K562 (cell line): ENCODE data around the gene SURF4. TPM values are rescaled to one million over a fixed set of nuclear protein-coding genes. Genes with fewer than 3 reads are reported as not detected.

Experiments used
- ATAC-seq: fragments of 200-7000 bp; cut with Tn5 transposase; 3 replicates; pipeline ENCODE4 v1.9.1; 2020; ENCODE audit warnings: moderate library complexity
- BruUV-seq: library from RNA; stranded (reverse); fragments of 400-500 nt; replicated peaks from 2 replicates; lab custom pipeline; 2021; lab: Mats Ljungman, UMichigan
- CTCF ChIA-PET: fragments of 300-600 bp; formaldehyde crosslinking; extraction: SDS; loops from one replicate; lab custom pipeline; 2021; ENCODE audit warnings: low intra/inter-chr PET ratio; lab: Yijun Ruan, JAX
- POLR2A ChIA-PET: fragments of 300-600, 350-650 bp; sonication (Branson Sonifier 250); formaldehyde crosslinking; extraction: SDS; loops from one replicate; lab custom pipeline; 2021; ENCODE audit warnings: antibody characterized with exemption, inconsistent platforms; lab: Yijun Ruan, JAX
- DNase-seq, 4 experiments: peaks; one replicate each; pipeline versions ENCODE4 v3.0.0 to v3.0.0-alpha.2; 2011 to 2018; ENCODE audit warnings: low spot score in 3 of 4, mixed read lengths in 3 of 4; ENCODE audit errors: extremely low read depth in 1 of 4
- FAIRE-seq: peaks from 2 replicates; lab custom pipeline; 2011; peaks lifted over from hg19 to GRCh38; lab: Jason Lieb, UNC
- H2AFZ ChIP-seq: 2 replicates; pipeline ENCODE4 v1.6.0; 2011; ENCODE audit warnings: low read depth, low read length, control low read depth, inconsistent platforms
- H3K27ac ChIP-seq: fragments of 200-600 bp; 3 replicates; pipeline ENCODE4 v1.8.0; 2011; ENCODE audit warnings: low read depth, mild to moderate bottlenecking, control low read depth, inconsistent platforms, low read length, moderate library complexity, mixed read lengths; ENCODE audit errors: extremely low read depth
- H3K27me3 ChIP-seq, 2 experiments: fragments of 300-600 bp in 1 of 2; 2 replicates in 1 of 2; 3 replicates in 1 of 2; pipeline versions ENCODE4 v1.6.0 to v1.8.0; 2011; ENCODE audit warnings: inconsistent platforms in 2 of 2, low read length in 2 of 2, mild to moderate bottlenecking in 1 of 2, mixed read lengths in 1 of 2, moderate library complexity in 1 of 2; ENCODE audit not compliant: control insufficient read depth in 2 of 2, insufficient read depth in 2 of 2
- H3K36me3 ChIP-seq: fragments of 300-600 bp; 3 replicates; pipeline ENCODE4 v1.8.0; 2011; ENCODE audit warnings: mild to moderate bottlenecking, low read length, inconsistent platforms; ENCODE audit not compliant: control insufficient read depth, insufficient read depth
- H3K4me1 ChIP-seq, 2 experiments: fragments of 200-600 bp in 1 of 2; replicated peaks in 1 of 2; 2 replicates in 1 of 2; 3 replicates in 1 of 2; pipeline versions ENCODE4 v1.5.1 to v1.8.0; 2011; ENCODE audit warnings: inconsistent platforms in 2 of 2, low read length in 2 of 2, mild to moderate bottlenecking in 1 of 2, mixed read lengths in 1 of 2, moderate library complexity in 1 of 2; ENCODE audit not compliant: control insufficient read depth in 2 of 2, insufficient read depth in 2 of 2
- H3K4me2 ChIP-seq: 2 replicates; pipeline ENCODE4 v1.6.1; 2011; ENCODE audit warnings: low read length, control low read depth, inconsistent platforms, mixed read lengths; ENCODE audit not compliant: insufficient read depth
- H3K4me3 ChIP-seq: fragments of 200-600 bp; sonication (generic), shearing (Covaris generic); 2 replicates; pipeline ENCODE4 v1.5.1; 2016; ENCODE audit warnings: control low read depth, inconsistent platforms
- H3K79me2 ChIP-seq: fragments of 200-600 bp; 3 replicates; pipeline ENCODE4 v1.8.0; 2011; ENCODE audit warnings: low read length, inconsistent platforms; ENCODE audit not compliant: control insufficient read depth, insufficient read depth
- H3K9ac ChIP-seq, 2 experiments: 2 replicates each; pipeline versions ENCODE4 v1.6.0 to v1.6.1; 2011; ENCODE audit warnings: low read depth in 2 of 2, low read length in 2 of 2, control low read depth in 1 of 2, inconsistent platforms in 1 of 2, mild to moderate bottlenecking in 1 of 2, mixed read lengths in 1 of 2; ENCODE audit not compliant: insufficient read depth in 1 of 2
- H3K9me1 ChIP-seq: one replicate; pipeline ENCODE4 v1.6.0; 2011; ENCODE audit warnings: inconsistent platforms, mild to moderate bottlenecking, low read length, moderate library complexity; ENCODE audit not compliant: control insufficient read depth, insufficient read depth
- H3K9me3 ChIP-seq: replicated peaks from 2 replicates; pipeline ENCODE4 v1.5.1; 2011; ENCODE audit warnings: low read depth, low read length, inconsistent platforms; ENCODE audit not compliant: control insufficient read depth, insufficient read depth
- H4K20me1 ChIP-seq: replicated peaks from 2 replicates; pipeline ENCODE4 v1.6.1; 2011; ENCODE audit warnings: low read length, inconsistent platforms, mixed read lengths; ENCODE audit not compliant: control insufficient read depth, insufficient read depth
- DNMT1 ChIP-seq: fragments of 450-650 bp; IDR thresholded peaks from 2 replicates; pipeline ENCODE4 v1.6.1; 2016; ENCODE audit warnings: antibody characterized with exemption, mild to moderate bottlenecking
- HDAC6 ChIP-seq: IDR thresholded peaks from 2 replicates; pipeline ENCODE4 v1.6.1; 2012; ENCODE audit warnings: low read depth, mild to moderate bottlenecking, control low read depth, inconsistent platforms, low read length, moderate library complexity
- MAFF ChIP-seq: IDR thresholded peaks from 2 replicates; pipeline ENCODE4 v1.6.1; 2012; ENCODE audit warnings: low read length, improper control_type of control experiment
- MLX ChIP-seq, 2 experiments: fragments of 450-650 bp in 1 of 2; sonication (generic) in 1 of 2; formaldehyde crosslinking; conservative IDR thresholded peaks; 2 replicates each; pipeline versions ENCODE4 v1.4.0 to v1.8.1; 2020 to 2022; ENCODE audit warnings: mild to moderate bottlenecking in 1 of 2, missing genetic modification reagents in 1 of 2
- MYNN ChIP-seq, 2 experiments: sonication (generic); formaldehyde crosslinking in 1 of 2; IDR thresholded peaks; 2 replicates each; pipeline versions ENCODE4 v1.5.0 to v1.6.1; 2016 to 2020; ENCODE audit warnings: antibody characterized with exemption in 1 of 2, missing genetic modification reagents in 1 of 2
- POLR2A ChIP-seq: fragments of 450-650 bp; conservative IDR thresholded peaks from 2 replicates; pipeline ENCODE4 v1.6.1; 2016
- RBFOX2 ChIP-seq: fragments of 200-400 bp; formaldehyde crosslinking; IDR thresholded peaks from 2 replicates; pipeline ENCODE4 v1.6.1; 2017; ENCODE audit warnings: low read depth, mild to moderate bottlenecking, low read length, moderate library complexity
- SMARCC2 ChIP-seq: fragments of 450-650 bp; IDR thresholded peaks from 2 replicates; pipeline ENCODE4 v1.6.1; 2017; ENCODE audit warnings: antibody characterized with exemption, moderate library complexity, mild to moderate bottlenecking, low read depth
- SUPT5H ChIP-seq: fragments of 450-650 bp; IDR thresholded peaks from 2 replicates; pipeline ENCODE4 v1.6.1; 2016
- THAP7 ChIP-seq: fragments of 250-450 bp; sonication (Bioruptor Pico); IDR thresholded peaks from 2 replicates; pipeline ENCODE4 v1.5.0; 2021
- ZFP1 ChIP-seq: fragments of 450-650 bp; formaldehyde crosslinking; IDR thresholded peaks from 2 replicates; pipeline ENCODE4 v1.4.0; 2020; ENCODE audit warnings: mild to moderate bottlenecking, mixed read lengths
- ZNF318 ChIP-seq, 2 experiments: fragments of 450-650 bp; IDR thresholded peaks; 2 replicates each; pipeline ENCODE4 v1.6.1; 2016; ENCODE audit warnings: mild to moderate bottlenecking in 2 of 2, borderline replicate concordance in 1 of 2, low read depth in 1 of 2, moderate library complexity in 1 of 2
- ZNF586 ChIP-seq: fragments of 450-650 bp; formaldehyde crosslinking; conservative IDR thresholded peaks from 2 replicates; pipeline ENCODE4 v1.4.0; 2020; ENCODE audit warnings: mild to moderate bottlenecking, moderate library complexity
- WGBS: fragments of 100-300 bp; shearing (Covaris generic); methylation state at CpG from one replicate; pipeline ENCODE4 v1.1.6; 2016; ENCODE audit warnings: low coverage, mixed read lengths; ENCODE audit not compliant: insufficient coverage; ENCODE audit errors: missing lambda C conversion rate; 5-methylcytosine and 5-hydroxymethylcytosine counted together
- in situ Hi-C: fragments of 300-500 bp; cut with MboI; formaldehyde crosslinking; loops from 4 replicates; pipeline ENCODE4 v1.15.0; 2018; ENCODE audit warnings: inconsistent platforms, mixed read lengths
- intact Hi-C: fragments of 100-400 bp; cut with micrococcal nuclease; formaldehyde crosslinking; loops from 2 replicates; pipeline ENCODE4 v1.14.2; 2022
- polyA plus RNA-seq, 8 experiments: library from polyadenylated mRNA; depleted of rRNA in 4 of 8; stranded (reverse) in 5 of 8; unstranded in 3 of 8; fragments of >200 nt; fragmentation: Nextera tagmentation in 2 of 8; fragmentation: Illumina TruSeq in 1 of 8; extraction: Ambion mirVana in 2 of 8; extraction: Trizol in 1 of 8; gene quantifications; 2 replicates each; pipeline versions ENCODE4 v1.2.1 to v1.2.3, GENCODE V29; 2011 to 2014; ENCODE audit warnings: inconsistent platforms in 1 of 8, missing spikeins in 1 of 8
- total RNA-seq, 7 experiments: library from RNA; depleted of rRNA in 6 of 7; stranded (reverse); fragments of >200 nt in 6 of 7; fragmentation: Illumina TruSeq in 2 of 7; extraction: Trizol in 2 of 7; gene quantifications; 2 replicates each; pipeline versions ENCODE4 v1.2.1 to v1.2.3, GENCODE V29; 2011 to 2021; ENCODE audit warnings: low replicate concordance in 1 of 7

The SURF4 gene
- total and polyA plus RNA-seq, 9 of the 15 experiments (the other 6 are each of a cell fraction or from before 2014, with no cell fraction given), result 8.4 to 176 (median 130) TPM

- intact Hi-C loops, result no loop called here
- H3K9ac ChIP-seq, result peak overlapping the region in 1 of 2 experiments; percentile 37; a peak in 1 of 4 replicates
- no peak overlapping the region for H2AFZ ChIP-seq
- ChIA-PET CTCF (interaction anchor here (0.6 to 1.8 kb wide), 6 partner anchors 34 to 590 kb away, joined by 3 to 9 read pairs (median 3); no protein-coding TSS in a partner anchor), POLR2A (interaction anchor here (0.9 kb wide), 1 partner anchor 56 kb away, joined by 3 read pairs; the partner anchor contains the start of genes MED22 and RPL7A)
- H3K4me3 ChIP-seq, result no peak overlapping the region
- no peak for FAIRE-seq
- no peaks in the 10 kb centered on the region for H3K9me1 ChIP-seq
- no peaks in the 10 kb centered on the region for H3K9me3 ChIP-seq
- WGBS, result 79% methylated on average over 9 of the region's 12 CpGs
- peaks cover 9% of the 10 kb centered on the region for H4K20me1 ChIP-seq
- BruUV-seq, result no TSS peak
- DNase-seq, result no peak
- H3K27me3 ChIP-seq, result no peaks in the 10 kb centered on the region
- peaks cover 0 to 26% of the 10 kb centered on the region in 2 experiments; a peak in 3 of 5 replicates for H3K4me1 ChIP-seq
- peaks cover 62% of the 10 kb centered on the region; the same call in 2 of the 3 replicates for H3K36me3 ChIP-seq
- no peak overlapping the region for H3K27ac ChIP-seq
- H3K79me2 ChIP-seq, result no peaks in the 10 kb centered on the region
- no peak overlapping the region for H3K4me2 ChIP-seq
- ATAC-seq, result no peak
- in situ Hi-C loops, result no loop called here
- 0 out of 2 replicates have a peak, but pooled peaks have one; percentile 45 for TF ChIP-seq SUPT5H
- no peak for TF ChIP-seq MLX (CRISPR knock-in tag; conservative IDR thresholded peaks at IDR 0.05)
- no peak for TF ChIP-seq ZFP1 (CRISPR knock-in tag)
- peak; percentile 53; the same call in 1 of the 2 replicates for TF ChIP-seq POLR2A
- no peak for TF ChIP-seq HDAC6
- no peak for TF ChIP-seq ZNF586 (CRISPR knock-in tag)
- TF ChIP-seq ZNF318 (IDR thresholded peaks at IDR 0.05; ENCODE audit: borderline replicate concordance in 1 of 2, low read depth in 1 of 2), result no peak
- TF ChIP-seq DNMT1, result no peak
- no peak for TF ChIP-seq MAFF
- peak; percentile 27; the same call in 1 of the 2 replicates for TF ChIP-seq RBFOX2
- TF ChIP-seq SMARCC2, result no peak
- peak; percentile 30; the same call in 1 of the 2 replicates for TF ChIP-seq MYNN (IDR thresholded peaks at IDR 0.05)
- TF ChIP-seq MYNN (CRISPR knock-in tag; IDR thresholded peaks at IDR 0.05), result no peak
- no peak for TF ChIP-seq THAP7 (CRISPR knock-in tag)
Measured at GRCh38 chr9:133404454-133405002, 28.7 kb upstream of the SURF4 start.
